Activated CD4-positive, alpha-beta T cell treated with anti-CD3 and anti-CD28 coated beads, Interleukin-2, Interleukin-6, amounts not matched to agents 100 ng/mL and 50 ng/mL, durations not matched to agents 16 hours and 8 hours (primary cell): Measurements from ENCODE around the gene PPP4R1.
A peak's percentile ranks its signal among the peaks of the same experiment; 100 is the strongest.

Source experiments
- DNase-seq: peaks from one replicate; pipeline ENCODE4 v3.0.0-alpha.2; 2020

PPP4R1 gene

DNA sequence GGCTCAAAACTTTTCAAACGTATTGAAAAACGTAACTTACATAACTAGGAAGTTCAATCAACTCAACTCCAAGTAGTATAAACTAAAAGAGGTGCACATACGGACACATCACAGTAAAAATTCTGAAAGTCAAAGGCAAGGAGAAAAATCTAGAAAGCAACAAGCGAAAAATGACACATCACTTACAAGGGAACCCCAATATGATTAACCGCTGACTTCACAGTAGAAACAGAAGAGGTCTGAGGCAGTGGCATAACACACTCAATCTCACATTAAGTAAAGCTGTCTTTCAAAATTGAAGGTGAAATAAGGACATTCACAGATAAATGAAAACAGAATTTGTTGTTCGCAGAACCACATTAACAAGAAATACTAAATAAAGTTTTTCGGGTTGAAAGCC lies 32.7 kb downstream of the PPP4R1 start:
- DNase-seq: no peak

DNA sequence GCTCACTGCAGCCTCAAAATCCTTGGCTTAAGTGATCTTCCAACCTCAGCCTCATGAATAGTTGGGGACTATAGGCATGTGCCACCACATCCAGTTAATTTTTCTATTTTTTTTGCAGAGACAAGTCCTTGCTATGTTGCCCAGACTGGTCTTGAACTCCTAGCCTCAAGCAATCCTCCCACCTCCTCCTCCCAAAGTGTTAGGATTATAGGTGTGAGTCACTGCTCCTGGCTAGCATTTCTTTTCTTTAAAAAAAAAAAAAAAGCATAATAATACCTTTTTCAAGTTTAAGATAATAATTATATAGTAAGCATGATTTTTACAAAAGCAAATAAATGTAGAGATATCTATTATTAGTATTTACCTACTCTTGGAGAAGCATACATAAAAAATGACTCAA lies 36.1 kb downstream of the PPP4R1 start:
- no peak for DNase-seq

DNA sequence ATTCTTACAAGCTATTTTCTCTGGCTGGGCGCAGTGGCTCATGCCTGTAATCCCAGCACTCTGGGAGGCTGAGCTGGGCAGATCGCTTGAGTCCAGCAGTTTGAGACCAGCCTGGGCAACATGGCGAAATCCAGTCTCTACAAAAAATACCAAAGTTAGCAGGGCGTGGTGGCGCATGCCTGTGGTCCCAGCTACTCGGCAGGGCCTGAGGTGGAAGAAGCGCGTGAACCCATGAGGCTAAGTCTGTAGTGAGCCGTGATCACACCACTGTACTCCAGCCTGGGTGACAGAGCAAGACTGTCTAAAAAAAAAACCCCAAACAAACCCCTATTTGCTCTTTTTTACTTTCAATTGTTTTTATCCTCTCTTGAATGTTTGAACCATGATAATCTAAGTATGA lies 37.0 kb downstream of the PPP4R1 start:
- no peak for DNase-seq

DNA sequence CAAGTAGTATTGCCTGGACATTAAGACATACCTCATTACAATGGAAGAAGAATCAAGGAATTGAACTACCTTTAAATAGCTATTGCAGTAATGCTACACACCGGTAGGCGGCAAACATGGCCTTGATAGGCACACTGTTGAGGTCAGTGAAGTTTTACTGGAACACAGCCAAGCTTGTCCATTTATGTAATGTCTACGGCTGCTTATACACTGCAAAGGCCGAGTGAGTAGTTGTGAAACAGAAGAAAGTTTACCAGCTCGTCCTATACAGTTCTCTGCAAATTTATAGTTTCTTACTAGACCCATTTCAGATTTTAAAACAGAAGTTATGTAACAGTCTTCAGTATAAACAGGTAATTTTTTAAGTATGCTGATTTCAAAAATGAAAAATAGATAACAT lies 38.8 kb downstream of the PPP4R1 start:
- DNase-seq: peak; percentile 24

DNA sequence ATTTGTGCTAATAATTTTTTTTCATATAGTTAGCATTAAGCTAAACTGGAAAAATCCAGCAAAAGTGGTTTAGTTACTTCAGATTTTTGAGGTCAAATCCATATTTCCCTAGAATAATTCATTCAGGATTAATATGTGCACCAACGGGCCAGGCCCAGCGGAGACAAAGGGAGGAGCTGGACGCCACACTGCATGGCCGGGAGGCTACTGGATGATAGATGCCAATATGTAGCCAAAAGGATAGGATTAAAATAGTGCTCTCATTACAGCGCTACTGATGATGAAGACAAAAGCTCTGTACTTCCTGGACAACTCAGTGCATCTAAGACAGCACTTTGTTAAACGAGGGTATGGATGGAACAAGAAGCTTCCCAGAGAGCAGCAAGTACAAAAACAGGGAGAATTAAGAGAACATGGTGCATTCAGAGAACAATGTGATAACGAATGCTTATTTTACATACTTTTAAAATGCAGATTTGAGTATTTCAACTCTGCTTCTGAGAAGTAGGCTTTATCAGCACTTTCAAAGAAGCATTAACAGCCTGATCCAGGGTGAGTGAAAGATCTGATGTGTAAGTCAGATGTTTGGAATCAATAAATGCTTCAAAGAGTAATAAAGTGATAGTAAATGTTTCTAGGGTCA lies 39.8 kb downstream of the PPP4R1 start:
- no peak for DNase-seq

DNA sequence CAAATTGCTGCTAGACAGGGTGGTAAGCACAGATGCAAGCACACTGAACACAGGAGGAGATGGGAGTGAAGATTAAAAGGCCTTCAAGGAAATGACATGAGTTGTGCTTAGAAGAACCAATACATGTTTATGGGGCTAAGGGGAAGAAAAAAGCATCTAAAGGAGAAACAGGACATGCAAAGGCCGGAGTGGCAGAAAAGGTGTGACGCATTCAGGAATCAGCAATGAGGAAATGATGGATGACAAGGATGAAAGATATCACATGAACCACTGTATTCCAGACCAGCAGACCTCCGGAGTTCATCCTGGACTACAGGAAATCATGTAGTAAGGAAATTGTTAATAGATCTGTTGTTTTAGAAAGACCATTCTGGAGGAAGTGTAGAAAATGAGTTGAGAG lies 42.8 kb downstream of the PPP4R1 start:
- DNase-seq: no peak

DNA sequence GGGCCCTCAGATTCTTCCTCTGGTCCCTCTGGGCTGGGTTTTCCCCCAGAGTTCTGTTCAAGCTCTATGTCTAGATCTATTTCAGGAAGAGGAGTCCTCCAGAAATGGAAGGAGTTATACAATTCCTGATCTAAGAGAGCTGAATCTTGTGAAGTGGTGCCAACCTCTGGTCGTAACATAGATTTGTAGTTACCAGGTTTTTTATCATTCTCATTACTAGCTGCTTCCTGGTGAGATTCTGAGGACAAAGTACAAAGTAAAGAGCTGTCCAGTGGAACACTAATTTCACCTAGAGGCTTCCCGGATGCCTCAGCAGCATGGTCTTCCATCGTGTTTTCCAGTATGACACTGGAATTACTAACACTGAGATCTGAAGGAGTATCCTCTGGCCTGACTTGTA lies 44.1 kb downstream of the PPP4R1 start:
- no peak for DNase-seq

DNA sequence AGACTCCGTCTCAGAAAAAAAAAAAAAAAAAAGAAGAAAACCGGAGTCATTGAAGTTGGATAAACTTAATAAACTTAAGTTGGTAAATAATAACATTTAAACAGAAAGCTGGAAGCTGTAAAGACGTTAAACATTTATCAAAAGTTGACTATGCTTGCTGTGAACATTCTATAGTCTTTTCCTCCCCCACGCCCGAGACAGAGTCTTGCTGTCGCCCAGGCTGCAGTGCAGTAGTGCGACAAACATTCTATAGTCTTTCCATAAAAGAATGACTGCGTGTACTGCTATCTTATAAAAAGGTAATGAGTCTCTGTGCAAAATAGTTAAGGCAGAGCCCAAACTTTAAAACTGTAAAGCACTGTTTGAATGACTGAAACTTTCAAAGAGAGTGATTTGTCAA lies 45.2 kb downstream of the PPP4R1 start:
- no peak for DNase-seq

DNA sequence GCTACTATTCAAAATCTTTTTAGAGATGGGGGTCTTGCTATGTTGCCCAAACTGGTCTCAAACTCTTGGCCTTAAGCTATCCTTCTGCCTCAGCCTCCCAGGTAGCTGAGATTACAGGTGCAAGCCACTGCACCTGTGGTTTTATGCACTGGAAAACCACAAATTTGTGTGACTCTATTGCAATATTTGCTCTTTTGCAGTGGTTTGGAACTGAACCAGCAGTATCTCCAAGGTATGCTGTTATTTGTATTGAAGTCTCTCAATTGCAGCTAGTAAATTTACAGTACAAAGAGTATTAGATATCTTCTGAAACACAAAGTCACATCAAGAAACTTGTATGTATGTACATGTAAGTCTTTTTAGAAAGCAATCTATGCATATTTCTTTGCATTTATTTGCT lies 46.2 kb downstream of the PPP4R1 start:
- no peak for DNase-seq

DNA sequence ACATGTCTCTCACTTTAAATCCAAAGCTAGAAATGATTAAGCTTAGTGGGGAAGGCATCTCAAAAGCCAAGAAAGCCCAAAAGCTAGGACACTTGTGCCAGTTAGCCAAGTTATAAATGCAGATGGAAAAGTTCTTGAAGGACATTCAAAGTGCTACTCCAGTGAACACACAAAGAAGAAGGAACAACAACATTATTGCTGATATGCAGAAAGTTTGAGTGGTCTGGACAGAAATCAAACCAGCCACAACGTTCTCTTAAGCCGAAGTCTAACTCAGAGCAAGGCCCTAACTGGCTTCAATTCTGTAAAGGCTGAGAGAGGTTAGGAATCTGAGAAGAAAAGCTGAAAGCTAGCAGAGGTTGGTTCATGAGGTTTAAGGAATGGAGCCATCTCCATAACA lies 49.0 kb downstream of the PPP4R1 start:
- DNase-seq: no peak

DNA sequence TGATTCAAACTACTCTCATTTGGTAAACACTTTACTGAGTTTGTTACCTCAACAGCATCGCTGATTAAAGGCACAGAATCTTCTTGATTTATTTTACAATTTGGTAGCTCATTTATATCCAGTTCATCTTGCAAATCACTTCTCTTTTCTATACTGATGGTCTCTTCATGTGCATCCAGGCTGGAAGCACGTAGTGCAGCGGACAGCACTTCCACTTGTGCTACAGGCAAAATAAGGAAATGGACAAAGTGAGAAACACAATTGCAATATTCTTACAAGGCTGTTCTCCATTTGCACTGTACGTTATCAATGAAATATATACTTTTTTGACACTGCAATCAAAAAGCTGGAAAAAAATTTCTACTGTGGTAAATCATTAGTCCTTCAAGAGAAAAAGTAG lies 51.0 kb downstream of the PPP4R1 start:
- DNase-seq: no peak

DNA sequence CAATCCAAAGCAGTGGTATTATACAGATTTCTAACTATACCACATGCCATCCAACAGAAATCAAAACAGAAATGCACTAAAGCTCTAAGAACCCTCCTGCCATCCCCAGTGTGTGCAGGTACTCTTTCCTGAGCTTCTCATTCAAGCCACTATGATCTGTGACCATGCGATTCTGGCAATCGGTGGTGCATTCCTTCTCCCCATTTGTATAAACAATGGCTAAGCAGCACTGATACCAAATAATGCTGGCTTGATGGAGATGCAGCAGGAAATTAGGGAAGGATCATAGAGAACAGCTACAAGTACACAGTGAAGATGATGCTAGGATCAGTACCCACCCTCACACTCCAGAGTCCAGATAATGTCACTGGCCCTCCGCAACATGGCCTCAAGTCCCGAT lies 51.8 kb downstream of the PPP4R1 start:
- no peak for DNase-seq

DNA sequence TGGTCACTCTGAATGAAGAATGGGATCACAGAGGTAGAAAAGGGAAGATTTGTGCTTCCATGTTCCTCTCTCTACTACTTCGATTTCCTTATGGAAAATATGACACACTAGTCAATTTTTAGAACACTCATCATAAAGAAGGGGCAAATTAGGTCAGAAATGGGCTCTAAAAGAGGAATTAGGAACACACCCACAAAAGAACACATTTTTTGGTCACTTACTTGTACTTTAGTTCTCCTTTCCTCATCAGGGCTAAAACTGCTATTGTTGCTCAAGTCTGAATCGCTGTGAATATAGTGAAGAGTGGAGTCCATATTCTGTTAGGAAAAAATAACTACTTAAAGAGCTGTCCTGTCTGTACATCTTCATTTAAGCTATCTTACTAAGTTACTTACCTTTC lies 52.6 kb downstream of the PPP4R1 start:
- DNase-seq: no peak

DNA sequence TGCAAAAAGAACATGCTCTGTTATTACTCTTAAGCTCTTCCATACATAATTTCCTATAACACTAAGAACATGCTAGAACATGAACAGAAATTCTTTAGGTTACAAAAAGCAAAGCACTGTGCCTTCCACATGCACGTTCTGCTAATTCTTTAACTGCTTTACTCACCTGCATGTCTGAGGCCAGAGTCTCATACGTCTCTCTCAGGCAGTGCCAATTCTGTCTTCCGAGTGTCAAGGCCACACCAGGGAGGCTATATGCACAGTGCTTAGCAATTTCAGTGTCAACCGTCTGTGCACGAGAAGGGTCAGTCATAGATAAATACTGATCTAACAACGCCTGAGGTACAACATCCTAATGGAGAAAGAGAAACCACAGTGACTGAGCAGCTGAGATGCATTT lies 55.1 kb downstream of the PPP4R1 start:
- no peak for DNase-seq

DNA sequence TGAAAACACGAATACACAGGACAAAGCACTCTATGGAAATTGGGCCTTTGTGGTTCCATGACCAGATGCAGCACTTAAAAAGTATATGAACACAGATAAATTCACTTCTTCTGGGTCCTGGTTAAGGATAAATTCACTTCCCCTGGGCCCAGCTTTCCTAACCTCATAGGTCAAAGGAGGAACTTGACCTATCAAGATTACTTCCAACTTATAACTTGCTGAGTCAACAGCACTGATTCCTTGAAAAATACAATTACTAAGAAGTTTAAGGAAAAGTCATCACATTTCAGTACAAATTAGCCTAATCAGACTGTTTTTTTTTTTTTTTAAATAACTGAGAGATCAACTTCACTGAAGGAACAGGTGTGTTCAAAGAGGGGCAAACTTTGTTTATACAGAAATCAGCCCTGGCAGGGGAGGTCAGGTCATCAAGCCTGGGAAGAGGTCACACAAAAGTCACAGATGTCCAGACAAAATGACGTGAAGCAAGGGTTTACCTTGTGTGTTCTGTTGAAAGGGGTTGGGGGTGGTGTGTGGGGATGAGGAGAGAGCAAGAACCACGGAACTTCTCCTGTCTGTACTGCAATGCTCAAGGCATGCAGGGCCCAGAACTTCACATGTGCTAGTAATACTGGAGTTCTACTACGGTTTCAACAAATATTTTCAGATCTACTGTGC lies 55.8 kb downstream of the PPP4R1 start:
- DNase-seq: no peak

DNA sequence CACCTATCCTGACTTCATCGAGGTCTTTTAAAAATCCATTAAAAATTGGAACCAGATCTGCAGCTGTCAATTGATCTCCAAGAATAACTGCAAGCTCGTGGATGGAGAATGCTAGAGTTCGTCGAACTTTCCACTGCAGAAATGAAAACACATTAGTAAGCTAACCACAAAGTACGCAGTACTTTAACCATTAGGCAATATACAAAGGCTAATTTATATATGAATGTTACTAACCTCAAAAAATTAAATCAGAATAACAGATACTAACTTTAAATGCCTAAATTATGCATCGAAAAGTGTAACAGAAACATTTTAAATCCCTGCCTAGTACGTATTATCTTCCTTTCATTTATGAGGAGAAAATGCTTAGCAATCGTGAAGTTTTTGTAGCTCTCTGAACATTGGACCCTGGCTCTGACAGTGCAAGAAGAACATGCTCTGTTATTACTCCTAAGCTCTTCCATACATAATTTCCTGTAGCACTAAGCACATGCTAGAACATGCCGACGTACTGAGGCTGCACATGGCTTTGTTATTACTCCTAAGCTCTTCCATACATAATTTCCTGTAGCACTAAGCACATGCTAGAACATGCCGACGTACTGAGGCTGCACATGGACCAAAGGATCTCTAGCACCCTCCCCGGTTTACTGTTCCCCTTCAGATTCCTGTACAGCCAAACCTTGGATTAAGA lies 57.0 kb downstream of the PPP4R1 start:
- no peak for DNase-seq

DNA sequence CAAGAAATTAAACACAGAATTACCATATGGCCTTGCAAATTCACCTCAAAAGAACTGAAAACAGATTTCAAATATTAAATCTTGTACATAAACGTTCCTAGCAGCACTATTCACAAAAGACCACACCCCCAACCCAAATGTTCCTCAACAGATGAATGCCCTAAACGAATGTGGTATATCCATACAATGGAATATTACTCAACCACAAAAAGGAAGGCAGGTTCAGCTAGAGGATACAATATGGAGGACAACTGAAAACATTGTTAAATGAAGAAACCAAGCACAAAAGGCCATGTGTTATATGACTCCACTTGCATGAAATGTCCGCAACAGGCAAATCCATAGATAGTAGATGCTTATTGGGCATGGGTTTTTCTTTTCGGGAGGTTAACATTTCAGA lies 61.7 kb downstream of the PPP4R1 start:
- no peak for DNase-seq

DNA sequence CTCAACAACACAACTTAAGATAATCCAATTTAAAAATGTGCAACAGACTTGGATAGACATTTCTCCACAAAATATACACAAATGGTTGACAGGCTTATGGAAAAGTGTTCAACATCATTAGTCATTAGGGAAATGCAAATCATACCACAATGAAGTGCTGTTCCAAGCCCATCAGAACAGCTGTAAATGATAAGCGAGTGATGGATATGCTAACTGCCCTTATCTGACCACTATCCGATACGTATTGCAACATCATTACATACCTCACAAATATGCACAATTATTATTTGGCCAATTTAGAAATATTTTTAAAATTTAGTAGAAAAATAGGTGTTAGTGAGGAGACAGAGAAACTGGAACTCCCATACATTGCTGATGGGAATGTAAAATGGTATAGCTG lies 62.2 kb downstream of the PPP4R1 start:
- no peak for DNase-seq

DNA sequence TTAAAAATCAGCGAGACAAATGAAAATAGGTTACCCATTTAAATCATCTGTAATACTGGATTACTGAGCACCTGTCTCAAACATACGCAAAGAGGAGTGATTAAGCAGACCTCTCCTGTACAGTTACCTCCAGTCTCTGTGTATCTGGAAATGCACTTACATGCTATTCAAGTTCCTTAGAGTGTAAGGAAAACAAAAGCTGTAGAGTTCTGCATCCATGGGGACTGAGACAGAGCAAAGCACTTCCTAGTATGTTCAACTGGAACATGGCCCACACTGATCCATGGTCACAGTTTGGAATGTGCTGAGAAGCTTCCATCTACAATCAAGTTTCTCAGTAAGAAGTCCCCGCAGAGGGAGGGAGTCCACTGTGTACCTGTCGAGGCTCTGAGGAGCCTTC lies 63.9 kb downstream of the PPP4R1 start:
- no peak for DNase-seq

DNA sequence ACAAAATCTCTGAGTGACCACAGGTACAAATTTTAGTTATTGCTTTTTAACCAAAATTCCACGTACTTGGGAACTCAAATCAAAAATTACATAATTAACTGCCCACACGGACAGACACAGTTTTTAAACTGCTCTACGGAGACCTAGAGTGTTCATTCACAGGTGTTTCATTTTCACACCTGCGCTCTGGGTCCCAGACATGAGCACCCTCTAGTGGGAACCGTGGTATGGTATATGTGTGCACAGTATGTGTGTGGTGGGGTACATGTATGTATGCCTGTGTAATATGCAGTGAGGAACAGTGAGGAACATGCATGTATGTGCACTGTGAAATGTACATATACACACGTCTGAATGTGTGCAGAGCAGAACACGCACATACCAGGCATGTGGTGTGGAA lies 65.0 kb downstream of the PPP4R1 start:
- peak; percentile 5 for DNase-seq

DNA sequence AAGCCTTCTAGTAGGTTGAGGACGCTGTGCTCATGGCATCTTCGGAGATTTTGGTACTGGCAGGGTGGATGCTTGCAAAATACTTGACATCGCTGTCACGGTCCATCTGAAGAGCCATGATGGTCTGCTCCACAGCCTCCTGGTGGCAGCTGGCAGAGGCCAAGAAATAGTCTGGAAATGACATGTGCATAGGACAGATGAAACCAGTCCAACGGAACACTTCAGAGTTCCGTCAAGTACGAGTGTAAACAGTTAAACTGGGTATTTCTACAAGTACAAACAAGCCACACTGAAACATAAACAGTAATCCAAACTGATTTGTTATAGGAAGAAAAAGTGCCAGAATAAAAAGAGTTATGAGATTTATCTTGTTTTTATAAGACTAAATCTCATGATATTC lies 66.6 kb downstream of the PPP4R1 start:
- no peak for DNase-seq

DNA sequence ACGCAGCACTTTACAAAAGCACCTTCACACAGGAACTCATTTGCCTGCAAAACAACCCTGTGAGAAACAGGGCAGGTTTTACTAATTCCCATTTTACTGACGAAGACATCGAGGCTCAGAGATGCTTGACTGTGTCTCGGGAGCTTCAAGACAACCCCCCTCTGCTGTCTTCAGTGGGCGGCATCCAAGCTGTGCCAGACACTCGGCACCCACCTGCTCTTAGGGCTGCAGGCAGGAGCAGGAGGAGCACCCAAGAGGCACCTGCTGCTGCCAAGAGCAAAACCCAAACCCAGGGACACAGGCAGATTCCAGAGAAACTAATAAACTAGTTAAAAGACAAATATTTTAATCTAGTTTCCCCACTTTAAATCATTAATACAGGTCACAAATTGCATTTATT lies 67.9 kb downstream of the PPP4R1 start:
- no peak for DNase-seq

DNA sequence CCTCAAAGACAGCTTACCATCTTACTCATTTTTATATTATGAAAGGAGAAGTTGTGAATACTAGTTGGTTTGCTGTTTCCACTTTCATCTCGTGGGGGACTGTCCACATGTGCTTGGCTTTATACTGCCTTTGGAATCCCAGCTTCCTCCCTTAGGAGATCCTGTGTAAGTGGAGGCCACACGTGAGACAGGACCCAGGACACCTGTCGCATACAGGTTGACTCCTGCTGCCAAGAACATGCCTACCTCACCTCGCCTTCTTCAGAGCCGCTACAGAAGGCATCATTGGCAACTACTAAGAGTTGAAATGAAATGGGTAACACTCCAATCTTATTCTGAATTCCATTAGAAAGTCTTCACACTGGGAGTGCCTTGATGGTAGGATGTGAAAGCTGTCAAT lies 69.3 kb downstream of the PPP4R1 start:
- no peak for DNase-seq

DNA sequence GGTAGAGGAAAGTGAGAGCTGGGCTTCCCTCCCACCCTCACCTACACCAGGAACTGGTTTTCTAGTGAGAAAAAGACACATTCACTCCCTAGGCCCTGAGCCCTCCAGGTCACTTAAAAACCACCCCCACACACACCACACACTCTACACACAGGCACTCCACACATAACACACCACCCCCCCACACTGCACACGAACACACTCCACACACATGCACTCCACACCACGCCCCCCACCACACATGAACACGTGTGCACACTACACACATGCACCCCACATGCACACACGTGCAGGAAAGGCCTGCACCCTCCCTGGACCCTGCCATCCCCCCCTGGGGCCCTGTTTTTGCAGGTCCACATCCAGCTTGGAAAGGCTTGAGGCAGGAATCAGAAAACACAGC lies 71.4 kb downstream of the PPP4R1 start:
- no peak for DNase-seq

DNA sequence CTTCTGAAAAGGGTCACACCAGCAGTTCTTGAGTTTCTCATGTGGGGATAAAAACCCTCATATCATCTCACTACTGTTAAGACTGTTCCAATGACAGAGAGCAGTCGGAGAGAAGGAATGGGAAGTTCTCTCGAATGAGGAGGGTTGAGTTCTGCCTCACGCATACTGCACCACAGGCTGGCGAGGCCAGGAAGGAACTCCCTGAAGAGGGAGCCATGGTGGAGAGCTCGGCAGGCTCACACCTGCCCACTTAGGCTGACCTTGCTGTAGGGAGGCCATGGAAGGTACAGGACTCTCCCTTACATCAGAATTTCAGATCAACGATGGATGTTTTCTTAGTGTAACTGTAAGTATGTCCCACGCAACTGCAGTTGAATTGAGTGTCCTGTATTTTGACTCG lies 74.4 kb downstream of the PPP4R1 start:
- no peak for DNase-seq
